ENCODE results near the gene COP1. TPM values are rescaled to one million over a fixed set of nuclear protein-coding genes. Genes with fewer than 3 reads are reported as not detected.

COP1 gene
- total and polyA plus RNA-seq, 2 of the 13 experiments (the other 11 are each of a cell fraction or from before 2014, with no cell fraction given): 20.5 to 51.3 TPM

GRCh38 chr1:176149939-176150807 lies 56.9 kb downstream of the COP1 start (continued):
- TF ChIP-seq ZBTB40 (IDR thresholded peaks at IDR 0.05) (peak; percentile 59; the same call in 1 of the 2 replicates), ZBTB40 (CRISPR knock-in tag; IDR thresholded peaks at IDR 0.05) (no peak; the same call in 1 of the 2 replicates), THYN1 (CRISPR knock-in tag; IDR thresholded peaks at IDR 0.05; ENCODE audit: borderline replicate concordance, low read depth) (no peak), RXRB (CRISPR knock-in tag; IDR thresholded peaks at IDR 0.05; ENCODE audit: borderline replicate concordance) (peak; percentile 70), TBX2 (CRISPR knock-in tag; IDR thresholded peaks at IDR 0.05; ENCODE audit: borderline replicate concordance) (peak; percentile 25; the same call in 1 of the 2 replicates), EHMT2 (IDR thresholded peaks at IDR 0.05; ENCODE audit: borderline replicate concordance, low read depth, low read length) (peak; percentile 76; the same call in 1 of the 2 replicates), ZNF703 (CRISPR knock-in tag; IDR thresholded peaks at IDR 0.05; ENCODE audit: borderline replicate concordance) (no peak), KDM6A (CRISPR knock-in tag; IDR thresholded peaks at IDR 0.05; ENCODE audit: low read depth) (peak; percentile 95), PHB2 (IDR thresholded peaks at IDR 0.05; ENCODE audit: partially characterized antibody) (no peak), ZBTB25 (CRISPR knock-in tag; IDR thresholded peaks at IDR 0.05) (0 out of 2 replicates have a peak, but pooled peaks have one; percentile 44), EP300 (IDR thresholded peaks at IDR 0.05; ENCODE audit: low read depth in 2 of 2, low read length in 2 of 2) (peak; percentile 13 to 81; a peak in 2 of 4 replicates), EP300 (CRISPR knock-in tag; IDR thresholded peaks at IDR 0.05; ENCODE audit: borderline replicate concordance) (no peak; the same call in 1 of the 2 replicates), HOXA3 (CRISPR knock-in tag; IDR thresholded peaks at IDR 0.05) (peak; percentile 54; the same call in 1 of the 2 replicates), GATAD2A (CRISPR knock-in tag; IDR thresholded peaks at IDR 0.05) (peak; percentile 79), MXI1 (IDR thresholded peaks at IDR 0.05; ENCODE audit: borderline replicate concordance, low read depth, low read length) (peak; percentile 69; the same call in 1 of the 3 replicates), ZNF678 (CRISPR knock-in tag; IDR thresholded peaks at IDR 0.05) (no peak), SOX6 (IDR thresholded peaks at IDR 0.05) (no peak), SOX6 (CRISPR knock-in tag; IDR thresholded peaks at IDR 0.05) (peak; percentile 100), NKX3-1 (CRISPR knock-in tag; IDR thresholded peaks at IDR 0.05) (no peak)

Data from HepG2 (cell line).